Measurements from ENCODE around the gene SNIP1.

SNIP1 gene

DNA sequence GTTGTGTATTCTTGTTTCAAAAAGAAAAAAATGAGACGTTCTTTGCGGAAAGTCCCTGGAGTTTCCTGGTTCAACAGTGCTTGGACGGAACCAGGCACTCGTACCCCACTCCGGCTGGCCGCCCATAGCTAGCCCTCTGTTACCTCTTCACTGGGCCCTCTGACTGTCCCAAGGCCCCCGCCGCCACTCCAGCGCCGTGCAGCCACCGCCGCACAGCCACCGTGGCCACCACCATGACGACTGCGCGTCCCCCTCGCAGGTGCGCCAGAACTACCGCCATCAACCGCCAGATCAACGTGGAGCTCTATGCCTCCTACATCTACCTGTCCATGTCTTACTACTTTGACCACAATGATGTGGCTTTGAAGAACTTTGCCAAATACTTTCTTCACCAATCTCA lies 9.6 kb downstream of the SNIP1 start:
- TF ChIP-seq, protein P1, sequence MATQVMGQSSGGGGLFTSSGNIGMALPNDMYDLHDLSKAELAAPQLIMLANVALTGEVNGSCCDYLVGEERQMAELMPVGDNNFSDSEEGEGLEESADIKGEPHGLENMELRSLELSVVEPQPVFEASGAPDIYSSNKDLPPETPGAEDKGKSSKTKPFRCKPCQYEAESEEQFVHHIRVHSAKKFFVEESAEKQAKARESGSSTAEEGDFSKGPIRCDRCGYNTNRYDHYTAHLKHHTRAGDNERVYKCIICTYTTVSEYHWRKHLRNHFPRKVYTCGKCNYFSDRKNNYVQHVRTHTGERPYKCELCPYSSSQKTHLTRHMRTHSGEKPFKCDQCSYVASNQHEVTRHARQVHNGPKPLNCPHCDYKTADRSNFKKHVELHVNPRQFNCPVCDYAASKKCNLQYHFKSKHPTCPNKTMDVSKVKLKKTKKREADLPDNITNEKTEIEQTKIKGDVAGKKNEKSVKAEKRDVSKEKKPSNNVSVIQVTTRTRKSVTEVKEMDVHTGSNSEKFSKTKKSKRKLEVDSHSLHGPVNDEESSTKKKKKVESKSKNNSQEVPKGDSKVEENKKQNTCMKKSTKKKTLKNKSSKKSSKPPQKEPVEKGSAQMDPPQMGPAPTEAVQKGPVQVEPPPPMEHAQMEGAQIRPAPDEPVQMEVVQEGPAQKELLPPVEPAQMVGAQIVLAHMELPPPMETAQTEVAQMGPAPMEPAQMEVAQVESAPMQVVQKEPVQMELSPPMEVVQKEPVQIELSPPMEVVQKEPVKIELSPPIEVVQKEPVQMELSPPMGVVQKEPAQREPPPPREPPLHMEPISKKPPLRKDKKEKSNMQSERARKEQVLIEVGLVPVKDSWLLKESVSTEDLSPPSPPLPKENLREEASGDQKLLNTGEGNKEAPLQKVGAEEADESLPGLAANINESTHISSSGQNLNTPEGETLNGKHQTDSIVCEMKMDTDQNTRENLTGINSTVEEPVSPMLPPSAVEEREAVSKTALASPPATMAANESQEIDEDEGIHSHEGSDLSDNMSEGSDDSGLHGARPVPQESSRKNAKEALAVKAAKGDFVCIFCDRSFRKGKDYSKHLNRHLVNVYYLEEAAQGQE (IDR thresholded peaks at IDR 0.05; ENCODE audit: insufficient read depth in 1 of 2, low read depth in 2 of 2, low read length in 2 of 2): no peak

DNA sequence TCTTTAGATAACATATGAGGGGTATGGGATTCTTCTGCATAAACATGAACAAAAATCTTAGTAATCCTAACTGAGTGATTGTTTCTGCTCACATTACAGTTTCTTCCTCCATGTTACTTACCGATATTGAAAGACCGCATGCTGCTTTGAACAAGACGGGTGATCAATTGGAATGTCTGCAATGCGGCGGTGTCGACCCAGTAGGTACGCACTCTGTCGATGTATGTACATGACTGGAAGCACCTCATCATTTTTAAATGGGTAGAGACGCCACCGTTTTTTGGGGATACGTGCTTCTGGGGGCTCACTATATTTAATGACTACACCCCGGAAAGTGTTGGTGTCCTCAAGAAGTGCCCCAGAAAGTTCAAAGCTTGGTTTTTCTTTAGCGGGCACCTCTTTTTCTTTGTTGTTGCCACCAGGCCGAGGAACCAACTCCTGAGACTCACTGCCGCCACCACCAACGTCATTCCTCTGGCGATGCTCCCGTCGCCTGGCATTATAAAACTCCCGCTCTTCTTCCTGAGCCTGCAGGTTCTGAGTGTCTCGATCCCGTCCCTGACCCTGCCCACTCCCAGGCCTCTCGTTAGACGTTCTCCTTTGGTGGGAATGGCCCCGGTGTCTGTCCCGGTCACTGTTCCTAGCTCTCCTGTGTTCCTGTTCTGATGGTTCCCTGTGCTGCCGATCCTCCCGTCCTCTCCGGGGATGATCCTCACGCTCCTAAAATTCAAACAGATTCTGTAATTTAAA lies 13.9 kb downstream of the SNIP1 start:
- TF ChIP-seq SIN3A (IDR thresholded peaks at IDR 0.05; ENCODE audit: borderline replicate concordance, insufficient read depth, low read length) (no peak), FOXP2 (optimal IDR thresholded peaks at IDR 0.05; ENCODE audit: borderline replicate concordance, extremely low read depth, extremely low read length, insufficient read depth) (no peak), POLR2AphosphoS5 (IDR thresholded peaks at IDR 0.05; ENCODE audit: low read depth, low read length) (no peak)

DNA sequence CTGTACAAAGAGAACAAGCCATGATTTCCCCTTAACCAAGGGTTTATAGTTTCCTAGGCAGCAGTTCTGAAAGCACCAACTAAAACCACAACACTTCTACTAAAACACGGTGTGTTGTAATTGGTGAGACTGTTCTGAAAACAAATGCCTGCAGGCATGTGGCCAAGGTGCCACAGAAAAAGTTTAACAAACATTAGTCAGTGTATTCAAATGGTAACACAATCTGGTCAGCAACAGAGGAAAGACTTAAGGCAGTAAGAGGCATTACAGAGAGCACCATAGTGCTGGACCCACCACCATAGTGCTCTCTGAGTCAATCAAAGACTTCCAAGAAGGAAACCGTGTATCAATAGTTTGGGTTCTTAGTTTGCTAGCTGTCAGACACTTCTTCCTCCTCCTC lies 16.7 kb downstream of the SNIP1 start:
- TF ChIP-seq SIN3A (IDR thresholded peaks at IDR 0.05; ENCODE audit: borderline replicate concordance, insufficient read depth, low read length) (no peak), TAF1 (IDR thresholded peaks at IDR 0.05; ENCODE audit: borderline replicate concordance, insufficient read depth, low read length) (no peak), FOXP2 (optimal IDR thresholded peaks at IDR 0.05; ENCODE audit: borderline replicate concordance, extremely low read depth, extremely low read length, insufficient read depth) (no peak), POLR2AphosphoS5 (IDR thresholded peaks at IDR 0.05; ENCODE audit: low read depth, low read length) (no peak)
- TF ChIP-seq, protein P1 (IDR thresholded peaks at IDR 0.05; ENCODE audit: insufficient read depth in 1 of 2, low read depth in 2 of 2, low read length in 2 of 2): no peak

DNA sequence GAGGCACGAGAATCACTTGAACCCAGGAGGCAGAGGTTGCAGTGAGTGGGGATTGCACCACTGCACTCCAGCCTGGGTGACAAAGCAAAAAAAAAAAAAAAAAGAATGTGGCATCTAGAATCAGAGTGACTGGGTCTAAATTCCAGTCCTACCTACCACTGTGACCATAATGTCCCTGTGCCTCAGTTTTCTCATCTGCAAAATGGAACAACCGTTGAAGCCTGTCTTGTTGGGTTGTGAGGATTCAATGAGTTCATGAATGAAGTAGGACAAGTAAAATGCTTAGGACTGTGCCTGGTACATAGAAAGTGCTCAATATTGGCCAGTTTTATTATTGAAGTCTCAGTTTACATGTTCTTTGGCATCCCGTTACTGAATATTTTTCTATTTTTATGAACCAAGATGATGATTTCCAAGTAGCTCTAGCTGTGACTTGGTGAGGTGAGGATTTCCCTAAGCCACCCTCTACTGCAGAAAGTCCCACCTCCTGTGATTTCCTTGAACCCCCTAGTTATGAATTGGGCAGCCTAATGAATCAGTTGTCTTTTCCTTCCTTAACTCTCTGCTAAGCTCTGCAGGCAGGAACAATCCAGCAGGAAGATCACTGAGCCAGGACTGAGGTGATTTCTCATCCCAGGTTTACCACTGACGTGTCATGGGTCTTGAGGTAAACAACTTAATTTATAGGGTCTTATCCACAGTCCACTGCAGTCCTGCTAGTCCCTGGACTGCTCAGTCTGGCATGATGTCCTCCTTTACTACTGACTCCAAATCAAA lies 20.6 kb downstream of the SNIP1 start:
- TF ChIP-seq SIN3A (IDR thresholded peaks at IDR 0.05; ENCODE audit: borderline replicate concordance, insufficient read depth, low read length): no peak
- TF ChIP-seq TAF1 (IDR thresholded peaks at IDR 0.05; ENCODE audit: borderline replicate concordance, insufficient read depth, low read length): no peak
- no peak for TF ChIP-seq POLR2AphosphoS5 (IDR thresholded peaks at IDR 0.05; ENCODE audit: low read depth, low read length)
- no peak for TF ChIP-seq FOXP2 (optimal IDR thresholded peaks at IDR 0.05; ENCODE audit: borderline replicate concordance, extremely low read depth, extremely low read length, insufficient read depth)
- TF ChIP-seq, protein P1 (IDR thresholded peaks at IDR 0.05; ENCODE audit: insufficient read depth in 1 of 2, low read depth in 2 of 2, low read length in 2 of 2): no peak

DNA sequence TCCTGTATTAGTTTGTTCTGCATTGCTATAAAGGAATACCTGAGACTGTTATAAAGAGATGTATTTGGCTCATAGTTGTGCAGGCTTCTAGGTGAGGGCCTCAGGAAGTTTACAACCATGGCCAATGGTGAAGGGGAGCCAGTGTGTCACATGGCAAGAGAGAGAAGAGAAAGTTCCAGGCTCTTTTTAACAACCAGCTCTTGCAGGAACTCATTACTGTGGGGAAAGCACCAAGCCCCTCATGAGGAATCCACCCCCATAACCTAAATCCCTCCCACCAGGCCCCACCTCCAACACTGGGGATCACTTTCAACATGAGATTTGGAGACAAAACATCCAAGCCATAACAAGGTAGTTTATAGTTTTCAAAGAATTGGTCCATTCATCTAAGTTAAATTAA lies 34.5 kb downstream of the SNIP1 start:
- TF ChIP-seq FOXP2 (optimal IDR thresholded peaks at IDR 0.05; ENCODE audit: borderline replicate concordance, extremely low read depth, extremely low read length, insufficient read depth): no peak
- TF ChIP-seq TAF1 (IDR thresholded peaks at IDR 0.05; ENCODE audit: borderline replicate concordance, insufficient read depth, low read length): no peak
- no peak for TF ChIP-seq POLR2AphosphoS5 (IDR thresholded peaks at IDR 0.05; ENCODE audit: low read depth, low read length)
- TF ChIP-seq, protein P1 (IDR thresholded peaks at IDR 0.05; ENCODE audit: insufficient read depth in 1 of 2, low read depth in 2 of 2, low read length in 2 of 2): no peak
- TF ChIP-seq SIN3A (IDR thresholded peaks at IDR 0.05; ENCODE audit: borderline replicate concordance, insufficient read depth, low read length): no peak

Data from PFSK-1 (cell line).